ENCODE results near the gene ANKRD12. TPM values are rescaled to one million over a fixed set of nuclear protein-coding genes. Genes with fewer than 3 reads are reported as not detected.

Gene ANKRD12
- total and polyA plus RNA-seq, 9 donors: 8.8 to 115 (median 72.9) TPM

- Histone ChIP-seq H3K27ac (no peak overlapping the region), H3K36me3 (no peaks in the 10 kb centered on the region), H3K4me1 (ENCODE audit: insufficient read depth) (peaks cover 1% of the 10 kb centered on the region), H3K9me3 (no peaks in the 10 kb centered on the region), H3K27me3 (no peaks in the 10 kb centered on the region), H3K4me3 (no peak overlapping the region)
- DNase-seq: no peak
- WGBS, 3 donors: 71 to 83% (median 71%) methylated on average over 2 of the region's 2 CpGs
- TF ChIP-seq CTCF (IDR thresholded peaks at IDR 0.05) (no peak), POLR2A (IDR thresholded peaks at IDR 0.05) (no peak), EP300 (IDR thresholded peaks at IDR 0.05) (no peak)
- intact Hi-C loops (cut with DNase I): no loop called here
Observed at GRCh38 chr18:9201224-9201623, 64.6 kb downstream of the ANKRD12 start.

- Histone ChIP-seq H3K9me3 (no peaks in the 10 kb centered on the region), H3K27me3 (no peaks in the 10 kb centered on the region), H3K4me3 (no peak overlapping the region), H3K4me1 (ENCODE audit: insufficient read depth) (peaks cover 1% of the 10 kb centered on the region), H3K27ac (no peak overlapping the region), H3K36me3 (no peaks in the 10 kb centered on the region)
- DNase-seq: no peak
- 96 to 98% (median 97%) methylated on average over 5 of the region's 5 CpGs for WGBS, 3 donors
- intact Hi-C loops (cut with DNase I): no loop called here
- TF ChIP-seq POLR2A (IDR thresholded peaks at IDR 0.05): no peak
- TF ChIP-seq EP300 (IDR thresholded peaks at IDR 0.05): no peak
- TF ChIP-seq CTCF (IDR thresholded peaks at IDR 0.05): no peak
Observed at GRCh38 chr18:9204659-9205058, 68.1 kb downstream of the ANKRD12 start.

- Histone ChIP-seq H3K9me3 (no peaks in the 10 kb centered on the region), H3K4me1 (ENCODE audit: insufficient read depth) (peaks cover 1% of the 10 kb centered on the region), H3K36me3 (no peaks in the 10 kb centered on the region), H3K4me3 (no peak overlapping the region), H3K27ac (no peak overlapping the region), H3K27me3 (no peaks in the 10 kb centered on the region)
- intact Hi-C loops (cut with DNase I): no loop called here
- no peak for DNase-seq
- TF ChIP-seq CTCF (IDR thresholded peaks at IDR 0.05) (no peak), EP300 (IDR thresholded peaks at IDR 0.05) (no peak), POLR2A (IDR thresholded peaks at IDR 0.05) (no peak)
- 14 to 33% (median 24%) methylated on average over 3 of the region's 3 CpGs for WGBS, 3 donors
Observed at GRCh38 chr18:9206421-9206820, 69.8 kb downstream of the ANKRD12 start.

- no peak for DNase-seq
- no peak overlapping the region for H3K4me3 ChIP-seq
- no peaks in the 10 kb centered on the region for H3K36me3 ChIP-seq
- intact Hi-C loops (cut with DNase I): no loop called here
- TF ChIP-seq CTCF (IDR thresholded peaks at IDR 0.05) (no peak), EP300 (IDR thresholded peaks at IDR 0.05) (no peak), POLR2A (IDR thresholded peaks at IDR 0.05) (no peak)
- H3K9me3 ChIP-seq: no peaks in the 10 kb centered on the region
- H3K4me1 ChIP-seq (ENCODE audit: insufficient read depth): no peaks in the 10 kb centered on the region
- H3K27ac ChIP-seq: no peak overlapping the region
- 28 to 45% (median 40%) methylated on average over 4 of the region's 4 CpGs for WGBS, 3 donors
- H3K27me3 ChIP-seq: no peaks in the 10 kb centered on the region
Observed at GRCh38 chr18:9209279-9209678, 72.7 kb downstream of the ANKRD12 start.

GRCh38 chr18:9210966-9211365 is 74.4 kb downstream of the ANKRD12 start:
- H3K27ac ChIP-seq: no peak overlapping the region
- no peak overlapping the region for H3K4me3 ChIP-seq
- WGBS, 3 donors: 20 to 51% (median 28%) methylated on average over 2 of the region's 2 CpGs
- DNase-seq: no peak
- H3K36me3 ChIP-seq: no peaks in the 10 kb centered on the region
- intact Hi-C loops (cut with DNase I): no loop called here
- no peaks in the 10 kb centered on the region for H3K9me3 ChIP-seq
- H3K4me1 ChIP-seq (ENCODE audit: insufficient read depth): no peaks in the 10 kb centered on the region
- TF ChIP-seq EP300 (IDR thresholded peaks at IDR 0.05) (no peak), POLR2A (IDR thresholded peaks at IDR 0.05) (no peak), CTCF (IDR thresholded peaks at IDR 0.05) (no peak)
- no peaks in the 10 kb centered on the region for H3K27me3 ChIP-seq
